HL-60 (cell line): ENCODE data around the gene LRWD1.

ENCODE experiments used
- DNase-seq, 2 experiments: peaks; one replicate each; pipeline ENCODE4 v3.0.0-alpha.2; 2010 to 2020; ENCODE audit warnings: low read depth in 1 of 2, low spot score in 1 of 2
- H3K27ac ChIP-seq: fragments of 250-450 bp; sonication (Bioruptor Pico); replicated peaks from 2 replicates; pipeline ENCODE4 v1.5.1; 2020; ENCODE audit warnings: mild to moderate bottlenecking, moderate library complexity
- H3K27me3 ChIP-seq: fragments of 250-450 bp; sonication (Bioruptor Pico); 2 replicates; pipeline ENCODE4 v1.5.1; 2021; ENCODE audit warnings: mild to moderate bottlenecking, moderate library complexity; ENCODE audit not compliant: insufficient read depth, poor library complexity, severe bottlenecking
- H3K4me3 ChIP-seq: replicated peaks from 2 replicates; pipeline ENCODE4 v1.5.1; 2011; ENCODE audit warnings: mild to moderate bottlenecking, control low read depth, low read length; ENCODE audit not compliant: insufficient read depth
- GABPA ChIP-seq: IDR thresholded peaks from 2 replicates; pipeline ENCODE4 v1.6.1; 2012; ENCODE audit warnings: low read depth
- POLR2AphosphoS5 ChIP-seq: IDR thresholded peaks from 2 replicates; pipeline ENCODE4 v1.6.1; 2012; ENCODE audit warnings: low read depth
- SPI1 ChIP-seq: IDR thresholded peaks from 2 replicates; pipeline ENCODE4 v1.6.1; 2012; ENCODE audit warnings: low read depth, mild to moderate bottlenecking, borderline replicate concordance
- TF ChIP-seq, protein P1 (sequence below): IDR thresholded peaks from 2 replicates; pipeline ENCODE4 v1.6.1; 2012; ENCODE audit warnings: low read depth; ENCODE audit not compliant: insufficient replicate concordance
- TF ChIP-seq, protein P2 (sequence below): IDR thresholded peaks from one replicate; pipeline ENCODE4 v1.5.1; 2011; ENCODE audit warnings: low read length, control low read depth, inconsistent platforms; ENCODE audit not compliant: insufficient read depth

LRWD1 gene

DNA sequence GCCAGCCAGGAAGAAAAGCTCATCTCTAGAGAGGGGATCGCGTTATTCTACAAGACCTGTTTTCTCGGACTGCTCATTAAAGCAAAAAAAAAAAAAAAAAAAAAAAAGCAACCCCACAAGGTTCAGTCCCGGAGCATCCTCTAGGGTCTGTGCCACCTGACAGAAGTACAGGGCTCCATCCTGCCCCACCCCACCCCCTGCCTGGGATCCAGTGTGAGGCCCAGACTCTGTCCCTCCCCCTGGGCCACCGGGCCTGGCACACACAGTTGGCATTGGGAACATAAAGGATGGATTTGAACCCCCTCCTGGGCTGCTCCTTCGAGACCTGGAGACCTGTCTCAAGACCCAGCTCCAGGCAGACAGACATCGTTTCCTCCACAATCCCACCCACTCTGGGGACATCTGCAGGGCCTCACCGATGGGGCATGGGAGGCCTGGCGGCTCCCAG, 30.7 kb upstream of the LRWD1 start:
- Histone ChIP-seq H3K27me3 (no peaks in the 10 kb centered on the region), H3K27ac (peak overlapping the region; percentile 97), H3K4me3 (peak overlapping the region; percentile 88)
- no peak for DNase-seq
- TF ChIP-seq, protein P1, sequence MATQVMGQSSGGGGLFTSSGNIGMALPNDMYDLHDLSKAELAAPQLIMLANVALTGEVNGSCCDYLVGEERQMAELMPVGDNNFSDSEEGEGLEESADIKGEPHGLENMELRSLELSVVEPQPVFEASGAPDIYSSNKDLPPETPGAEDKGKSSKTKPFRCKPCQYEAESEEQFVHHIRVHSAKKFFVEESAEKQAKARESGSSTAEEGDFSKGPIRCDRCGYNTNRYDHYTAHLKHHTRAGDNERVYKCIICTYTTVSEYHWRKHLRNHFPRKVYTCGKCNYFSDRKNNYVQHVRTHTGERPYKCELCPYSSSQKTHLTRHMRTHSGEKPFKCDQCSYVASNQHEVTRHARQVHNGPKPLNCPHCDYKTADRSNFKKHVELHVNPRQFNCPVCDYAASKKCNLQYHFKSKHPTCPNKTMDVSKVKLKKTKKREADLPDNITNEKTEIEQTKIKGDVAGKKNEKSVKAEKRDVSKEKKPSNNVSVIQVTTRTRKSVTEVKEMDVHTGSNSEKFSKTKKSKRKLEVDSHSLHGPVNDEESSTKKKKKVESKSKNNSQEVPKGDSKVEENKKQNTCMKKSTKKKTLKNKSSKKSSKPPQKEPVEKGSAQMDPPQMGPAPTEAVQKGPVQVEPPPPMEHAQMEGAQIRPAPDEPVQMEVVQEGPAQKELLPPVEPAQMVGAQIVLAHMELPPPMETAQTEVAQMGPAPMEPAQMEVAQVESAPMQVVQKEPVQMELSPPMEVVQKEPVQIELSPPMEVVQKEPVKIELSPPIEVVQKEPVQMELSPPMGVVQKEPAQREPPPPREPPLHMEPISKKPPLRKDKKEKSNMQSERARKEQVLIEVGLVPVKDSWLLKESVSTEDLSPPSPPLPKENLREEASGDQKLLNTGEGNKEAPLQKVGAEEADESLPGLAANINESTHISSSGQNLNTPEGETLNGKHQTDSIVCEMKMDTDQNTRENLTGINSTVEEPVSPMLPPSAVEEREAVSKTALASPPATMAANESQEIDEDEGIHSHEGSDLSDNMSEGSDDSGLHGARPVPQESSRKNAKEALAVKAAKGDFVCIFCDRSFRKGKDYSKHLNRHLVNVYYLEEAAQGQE, result no peak
- no peak for TF ChIP-seq GABPA
- no peak for TF ChIP-seq SPI1
- TF ChIP-seq, protein P2, sequence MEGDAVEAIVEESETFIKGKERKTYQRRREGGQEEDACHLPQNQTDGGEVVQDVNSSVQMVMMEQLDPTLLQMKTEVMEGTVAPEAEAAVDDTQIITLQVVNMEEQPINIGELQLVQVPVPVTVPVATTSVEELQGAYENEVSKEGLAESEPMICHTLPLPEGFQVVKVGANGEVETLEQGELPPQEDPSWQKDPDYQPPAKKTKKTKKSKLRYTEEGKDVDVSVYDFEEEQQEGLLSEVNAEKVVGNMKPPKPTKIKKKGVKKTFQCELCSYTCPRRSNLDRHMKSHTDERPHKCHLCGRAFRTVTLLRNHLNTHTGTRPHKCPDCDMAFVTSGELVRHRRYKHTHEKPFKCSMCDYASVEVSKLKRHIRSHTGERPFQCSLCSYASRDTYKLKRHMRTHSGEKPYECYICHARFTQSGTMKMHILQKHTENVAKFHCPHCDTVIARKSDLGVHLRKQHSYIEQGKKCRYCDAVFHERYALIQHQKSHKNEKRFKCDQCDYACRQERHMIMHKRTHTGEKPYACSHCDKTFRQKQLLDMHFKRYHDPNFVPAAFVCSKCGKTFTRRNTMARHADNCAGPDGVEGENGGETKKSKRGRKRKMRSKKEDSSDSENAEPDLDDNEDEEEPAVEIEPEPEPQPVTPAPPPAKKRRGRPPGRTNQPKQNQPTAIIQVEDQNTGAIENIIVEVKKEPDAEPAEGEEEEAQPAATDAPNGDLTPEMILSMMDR, result no peak
- no peak for TF ChIP-seq POLR2AphosphoS5

DNA sequence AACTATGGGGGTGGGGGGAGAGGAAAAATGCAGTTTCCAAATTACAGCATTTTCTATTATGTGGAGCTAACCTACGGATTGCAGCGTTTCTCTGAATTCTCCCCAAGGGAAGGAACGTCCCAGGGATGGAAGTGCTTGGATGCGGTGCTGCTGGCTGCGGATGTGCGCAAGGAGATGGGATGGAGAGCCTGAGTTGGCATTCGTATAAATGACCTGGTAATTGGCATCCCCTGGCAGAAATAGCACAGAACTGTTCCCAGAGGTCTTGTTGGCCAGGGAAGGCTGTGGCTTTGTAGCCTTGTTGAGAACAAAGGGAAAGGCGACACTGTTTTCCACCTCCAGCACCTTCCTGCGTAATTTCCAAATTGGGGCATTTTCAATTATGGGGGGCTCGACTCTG, 28.7 kb upstream of the LRWD1 start:
- TF ChIP-seq, protein P2, result no peak
- TF ChIP-seq, protein P1, result no peak
- no peak for TF ChIP-seq POLR2AphosphoS5
- TF ChIP-seq GABPA, result no peak
- no peak for TF ChIP-seq SPI1
- Histone ChIP-seq H3K4me3 (no peak overlapping the region), H3K27ac (no peak overlapping the region)

DNA sequence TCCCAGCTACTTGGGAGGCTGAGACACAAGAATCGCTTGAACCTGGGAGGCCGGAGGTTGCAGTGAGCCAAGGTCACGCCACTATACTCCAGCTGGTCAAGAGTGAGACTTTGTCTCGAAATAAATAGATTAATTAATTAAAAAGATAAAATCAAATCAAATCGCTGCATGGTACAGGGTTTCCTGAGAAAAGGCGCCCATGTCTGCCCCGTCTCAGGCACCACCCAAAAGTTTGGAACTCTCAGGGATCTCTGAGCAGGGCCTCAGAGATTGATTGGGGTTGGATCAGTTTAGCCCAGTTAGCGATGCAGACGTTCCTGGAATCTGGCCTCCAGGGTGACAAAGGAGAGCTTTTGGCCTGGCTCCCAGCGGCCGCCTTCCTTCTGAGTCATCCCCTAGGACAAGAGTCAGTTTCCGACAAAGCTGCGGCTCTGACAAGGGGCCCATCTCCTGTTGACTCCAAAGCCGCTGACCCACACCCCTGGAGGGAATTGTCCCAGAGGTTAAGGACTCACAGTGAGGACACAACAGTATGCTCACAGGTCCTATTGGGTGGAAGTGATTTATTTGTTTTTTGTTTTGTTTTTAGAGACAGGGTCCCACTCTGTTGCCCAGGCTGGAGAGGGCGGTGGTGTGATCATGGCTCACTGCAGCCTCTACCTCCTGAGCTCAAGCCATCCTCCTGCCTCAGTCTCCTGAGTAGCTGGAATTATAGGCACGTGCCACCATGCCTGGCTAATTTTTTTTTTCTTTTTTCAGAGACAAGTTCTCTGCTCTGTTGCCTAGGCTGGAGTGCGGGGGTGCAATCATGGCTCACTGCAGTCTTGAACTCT, 24.6 kb upstream of the LRWD1 start:
- Histone ChIP-seq H3K27ac (no peak overlapping the region), H3K27me3 (no peaks in the 10 kb centered on the region), H3K4me3 (no peak overlapping the region)
- DNase-seq, result no peak
- TF ChIP-seq, protein P1, result no peak
- TF ChIP-seq, protein P2, result no peak
- no peak for TF ChIP-seq POLR2AphosphoS5
- no peak for TF ChIP-seq SPI1
- no peak for TF ChIP-seq GABPA

More for the DNA sequence above, 28.7 kb upstream of the LRWD1 start:
- H3K27me3 ChIP-seq, result no peaks in the 10 kb centered on the region
- no peak for DNase-seq
